ENCODE measurements around the gene ACRBP.

DNA sequence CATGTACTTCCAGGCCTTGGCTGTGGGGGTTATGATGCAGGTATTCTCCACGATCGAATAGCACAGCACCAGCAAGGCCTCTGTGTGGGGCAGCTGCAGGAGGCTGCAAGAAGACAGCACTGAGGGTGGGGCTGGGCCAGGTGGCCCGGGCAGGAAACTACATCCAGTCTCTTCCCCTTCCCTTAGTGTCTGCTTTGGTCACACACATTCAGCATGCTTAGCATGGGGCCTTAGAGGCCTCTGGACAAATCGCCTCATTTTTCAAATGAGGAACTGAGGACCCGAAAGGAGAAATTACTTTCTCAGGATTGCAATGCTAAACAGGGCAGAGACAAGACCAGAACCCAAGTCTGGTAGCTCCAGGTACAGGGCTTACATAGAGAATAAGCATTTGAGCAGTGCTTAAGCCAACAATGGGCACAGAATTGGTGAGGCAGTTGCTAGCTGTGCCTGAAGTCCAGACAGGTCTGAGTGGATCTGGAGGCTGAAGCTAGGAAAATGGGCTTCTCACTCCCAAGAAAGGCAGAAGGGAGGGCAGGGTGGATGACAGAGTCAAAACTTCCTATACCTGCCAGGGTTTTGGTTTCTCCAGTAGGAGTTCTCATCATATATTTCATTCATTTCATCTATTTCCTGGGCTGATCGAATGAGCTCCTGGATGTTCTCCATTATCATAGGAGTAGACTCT is 3.5 kb downstream of the ACRBP start:
- TF ChIP-seq SP1 (IDR thresholded peaks at IDR 0.05), result no peak
- no peak for TF ChIP-seq ELF4 (IDR thresholded peaks at IDR 0.05)
- TF ChIP-seq, protein P1, sequence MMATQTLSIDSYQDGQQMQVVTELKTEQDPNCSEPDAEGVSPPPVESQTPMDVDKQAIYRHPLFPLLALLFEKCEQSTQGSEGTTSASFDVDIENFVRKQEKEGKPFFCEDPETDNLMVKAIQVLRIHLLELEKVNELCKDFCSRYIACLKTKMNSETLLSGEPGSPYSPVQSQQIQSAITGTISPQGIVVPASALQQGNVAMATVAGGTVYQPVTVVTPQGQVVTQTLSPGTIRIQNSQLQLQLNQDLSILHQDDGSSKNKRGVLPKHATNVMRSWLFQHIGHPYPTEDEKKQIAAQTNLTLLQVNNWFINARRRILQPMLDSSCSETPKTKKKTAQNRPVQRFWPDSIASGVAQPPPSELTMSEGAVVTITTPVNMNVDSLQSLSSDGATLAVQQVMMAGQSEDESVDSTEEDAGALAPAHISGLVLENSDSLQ (IDR thresholded peaks at IDR 0.05), result no peak
- no peak for TF ChIP-seq BHLHE40 (IDR thresholded peaks at IDR 0.05; ENCODE audit: borderline replicate concordance)
- no peak for TF ChIP-seq HDGF (IDR thresholded peaks at IDR 0.05; ENCODE audit: borderline replicate concordance)
- no peak for TF ChIP-seq FOXA1 (IDR thresholded peaks at IDR 0.05)
- TF ChIP-seq FOXM1 (IDR thresholded peaks at IDR 0.05; ENCODE audit: borderline replicate concordance), result no peak
- no peak for TF ChIP-seq CTBP1 (IDR thresholded peaks at IDR 0.05; ENCODE audit: borderline replicate concordance)
- no peak for TF ChIP-seq ARNT (IDR thresholded peaks at IDR 0.05)
- no peak for TF ChIP-seq TARDBP (IDR thresholded peaks at IDR 0.05)
- TF ChIP-seq LEF1 (IDR thresholded peaks at IDR 0.05; ENCODE audit: borderline replicate concordance), result no peak
- TF ChIP-seq ZNF384 (IDR thresholded peaks at IDR 0.05), result no peak
- no peak for TF ChIP-seq SUZ12 (IDR thresholded peaks at IDR 0.05)

Data from HEK293T (cell line).